Endodermal cell (in vitro differentiated cells): ENCODE measurements around the gene PARVB. TPM values are rescaled to one million over a fixed set of nuclear protein-coding genes. Genes with fewer than 3 reads are reported as not detected.

Experiments
- DNase-seq: peaks from one replicate; pipeline ENCODE4 v3.0.0-alpha.2; 2017
- H3K27ac ChIP-seq: 2 replicates; pipeline ENCODE4 v1.5.1; 2013; ENCODE audit warnings: mild to moderate bottlenecking, low read depth, low read length, moderate library complexity
- H3K27me3 ChIP-seq: 2 replicates; pipeline ENCODE4 v1.6.1; 2013; ENCODE audit warnings: mild to moderate bottlenecking, low read length, moderate library complexity; ENCODE audit not compliant: insufficient read depth, control insufficient read depth, poor library complexity, severe bottlenecking
- H3K36me3 ChIP-seq: 2 replicates; pipeline ENCODE4 v1.7.0; 2013; ENCODE audit warnings: mild to moderate bottlenecking, low read length, moderate library complexity; ENCODE audit not compliant: control insufficient read depth, insufficient read depth
- H3K4me1 ChIP-seq: one replicate; pipeline ENCODE4 v1.7.0; 2013; ENCODE audit warnings: low read length; ENCODE audit not compliant: control insufficient read depth, insufficient read depth
- H3K4me3 ChIP-seq: 2 replicates; pipeline ENCODE4 v1.5.1; 2013; ENCODE audit warnings: mild to moderate bottlenecking, low read length, moderate library complexity
- H3K9ac ChIP-seq: 2 replicates; pipeline ENCODE4 v1.6.1; 2013; ENCODE audit warnings: mild to moderate bottlenecking, low read length, moderate library complexity; ENCODE audit not compliant: poor library complexity, severe bottlenecking; ENCODE audit errors: extremely low read depth
- H3K9me3 ChIP-seq: 2 replicates; pipeline ENCODE4 v1.6.1; 2013; ENCODE audit warnings: mild to moderate bottlenecking, low read length, moderate library complexity; ENCODE audit not compliant: control insufficient read depth
- H3K27ac Mint-ChIP-seq: 2 replicates; pipeline ENCODE4 v1.8.0; 2020; ENCODE audit warnings: mixed read lengths
- H3K27me3 Mint-ChIP-seq: 2 replicates; pipeline ENCODE4 v1.8.0; 2021; ENCODE audit warnings: mild to moderate bottlenecking, mixed read lengths; ENCODE audit not compliant: insufficient read depth
- H3K36me3 Mint-ChIP-seq: 2 replicates; pipeline ENCODE4 v1.8.0; 2020; ENCODE audit warnings: low read depth, mixed read lengths
- H3K4me1 Mint-ChIP-seq: 2 replicates; pipeline ENCODE4 v1.8.0; 2020; ENCODE audit warnings: mixed read lengths
- H3K4me3 Mint-ChIP-seq: 2 replicates; pipeline ENCODE4 v1.8.0; 2020; ENCODE audit warnings: mild to moderate bottlenecking, moderate library complexity, mixed read lengths
- H3K9me3 Mint-ChIP-seq: 2 replicates; pipeline ENCODE4 v1.8.0; 2020; ENCODE audit warnings: mild to moderate bottlenecking, mixed read lengths
- CTCF ChIP-seq: fragments of 200-600 bp; sonication (generic); conservative IDR thresholded peaks from 2 replicates; pipeline ENCODE4 v1.5.0; 2021; ENCODE audit warnings: antibody characterized with exemption, mild to moderate bottlenecking
- WGBS, 2 experiments: methylation state at CpG; one replicate each; pipeline versions ENCODE4 v1.1.5 to v1.1.7; 2013; ENCODE audit warnings: missing lambda C conversion rate in 2 of 2, mixed read lengths in 1 of 2; ENCODE audit not compliant: insufficient coverage in 1 of 2, insufficient read length in 1 of 2; 5-methylcytosine and 5-hydroxymethylcytosine counted together
- total RNA-seq, 2 donors: library from RNA; stranded (reverse); fragmentation: NEBNext Ultra II Directional in 1 of 2; extraction: Animal tissue kit (Norgen Biotek cat#: 25700) in 1 of 2; gene quantifications; 2 replicates in 1 of 2; 3 replicates in 1 of 2; pipeline ENCODE4 v1.2.1, GENCODE V29; 2021

Gene PARVB
- total RNA-seq, 2 donors from 2014 or later = 29.6 to 32.3 TPM

GRCh38 chr22:44042249-44043218, 18.4 kb downstream of the PARVB start:
- Histone ChIP-seq H3K27me3 (no peaks in the 10 kb centered on the region), H3K36me3 (no peaks in the 10 kb centered on the region), H3K9me3 (peaks cover 4% of the 10 kb centered on the region), H3K27ac (no peak overlapping the region), H3K4me3 (no peak overlapping the region), H3K4me1 (peaks cover 11% of the 10 kb centered on the region), H3K9ac (no peak overlapping the region)
- no peak for DNase-seq
- Mint-ChIP-seq H3K4me3 (no peak overlapping the region), H3K27ac (no peak overlapping the region), H3K27me3 (peaks cover 27% of the 10 kb centered on the region), H3K4me1 (peaks cover 25% of the 10 kb centered on the region), H3K36me3 (peaks cover 9% of the 10 kb centered on the region), H3K9me3 (peaks cover 7% of the 10 kb centered on the region)
- no peak for TF ChIP-seq CTCF
- 90 to 94% methylated on average over 16 to 20 of the region's 20 CpGs for WGBS, 2 experiments

GRCh38 chr22:44045145-44045544, 21.0 kb downstream of the PARVB start:
- Histone ChIP-seq H3K4me1 (peaks cover 23% of the 10 kb centered on the region), H3K27me3 (no peaks in the 10 kb centered on the region), H3K4me3 (no peak overlapping the region), H3K27ac (no peak overlapping the region), H3K36me3 (no peaks in the 10 kb centered on the region), H3K9ac (no peak overlapping the region), H3K9me3 (peaks cover 3% of the 10 kb centered on the region)
- Mint-ChIP-seq H3K9me3 (peaks cover 6% of the 10 kb centered on the region), H3K4me1 (peaks cover 39% of the 10 kb centered on the region), H3K4me3 (no peak overlapping the region), H3K27me3 (peaks cover 26% of the 10 kb centered on the region), H3K27ac (no peak overlapping the region), H3K36me3 (peaks cover 6% of the 10 kb centered on the region)
- DNase-seq = no peak
- TF ChIP-seq CTCF = no peak
- WGBS, 2 experiments = 93 to 100% methylated on average over 1 of the region's 1 CpG

GRCh38 chr22:44046485-44047141, 22.5 kb downstream of the PARVB start:
- peaks cover 53% of the 10 kb centered on the region for H3K4me1 Mint-ChIP-seq
- no peaks in the 10 kb centered on the region for H3K36me3 ChIP-seq
- no peak overlapping the region for H3K9ac ChIP-seq
- H3K9me3 ChIP-seq = no peaks in the 10 kb centered on the region
- H3K9me3 Mint-ChIP-seq = peaks cover 2% of the 10 kb centered on the region
- peak overlapping the region; percentile 31 for H3K27ac Mint-ChIP-seq
- H3K36me3 Mint-ChIP-seq = peaks cover 4% of the 10 kb centered on the region
- peak overlapping the region; percentile 51 for H3K4me3 ChIP-seq
- peak; percentile 74 for DNase-seq
- TF ChIP-seq CTCF = no peak
- WGBS, 2 experiments = 63 to 92% methylated on average over 5 to 14 of the region's 14 CpGs
- H3K4me3 Mint-ChIP-seq = peak overlapping the region; percentile 34
- H3K27ac ChIP-seq = no peak overlapping the region
- H3K27me3 ChIP-seq = no peaks in the 10 kb centered on the region
- peaks cover 28% of the 10 kb centered on the region for H3K4me1 ChIP-seq
- H3K27me3 Mint-ChIP-seq = peaks cover 33% of the 10 kb centered on the region
